ENCODE data around the gene ETF1. TPM values are rescaled to one million over a fixed set of nuclear protein-coding genes. Genes with fewer than 3 reads are reported as not detected.

ETF1 gene
- total RNA-seq, 1 donor from 2014 or later: 116 TPM

- TF ChIP-seq EZH2phosphoT487 (IDR thresholded peaks at IDR 0.05) (no peak), EZH2 (IDR thresholded peaks at IDR 0.05) (no peak)
- TF ChIP-seq, protein P1, sequence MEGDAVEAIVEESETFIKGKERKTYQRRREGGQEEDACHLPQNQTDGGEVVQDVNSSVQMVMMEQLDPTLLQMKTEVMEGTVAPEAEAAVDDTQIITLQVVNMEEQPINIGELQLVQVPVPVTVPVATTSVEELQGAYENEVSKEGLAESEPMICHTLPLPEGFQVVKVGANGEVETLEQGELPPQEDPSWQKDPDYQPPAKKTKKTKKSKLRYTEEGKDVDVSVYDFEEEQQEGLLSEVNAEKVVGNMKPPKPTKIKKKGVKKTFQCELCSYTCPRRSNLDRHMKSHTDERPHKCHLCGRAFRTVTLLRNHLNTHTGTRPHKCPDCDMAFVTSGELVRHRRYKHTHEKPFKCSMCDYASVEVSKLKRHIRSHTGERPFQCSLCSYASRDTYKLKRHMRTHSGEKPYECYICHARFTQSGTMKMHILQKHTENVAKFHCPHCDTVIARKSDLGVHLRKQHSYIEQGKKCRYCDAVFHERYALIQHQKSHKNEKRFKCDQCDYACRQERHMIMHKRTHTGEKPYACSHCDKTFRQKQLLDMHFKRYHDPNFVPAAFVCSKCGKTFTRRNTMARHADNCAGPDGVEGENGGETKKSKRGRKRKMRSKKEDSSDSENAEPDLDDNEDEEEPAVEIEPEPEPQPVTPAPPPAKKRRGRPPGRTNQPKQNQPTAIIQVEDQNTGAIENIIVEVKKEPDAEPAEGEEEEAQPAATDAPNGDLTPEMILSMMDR (IDR thresholded peaks at IDR 0.05): no peak
- Histone ChIP-seq H3K9ac (no peak overlapping the region), H3K9me3 (ENCODE audit: low read depth) (no peaks in the 10 kb centered on the region), H3K4me2 (no peak overlapping the region), H2AFZ (replicated peaks) (no peak overlapping the region), H4K20me1 (ENCODE audit: low read depth) (peaks cover 75% of the 10 kb centered on the region), H3F3A (ENCODE audit: low read depth) (peaks cover 24% of the 10 kb centered on the region), H3K27me3 (no peaks in the 10 kb centered on the region), H3K27ac (no peak overlapping the region), H3K36me3 (no peaks in the 10 kb centered on the region), H3K79me2 (ENCODE audit: low read depth) (peaks cover 97% of the 10 kb centered on the region), H3K4me1 (peaks cover 20% of the 10 kb centered on the region), H3K4me3 (no peak overlapping the region)
- Mint-ChIP-seq H3K27me3 (ENCODE audit: insufficient read depth, low read depth) (peaks cover 2% of the 10 kb centered on the region), H3K4me1 (peaks cover 27% of the 10 kb centered on the region), H3K9me3 (no peaks in the 10 kb centered on the region), H3K27ac (no peak overlapping the region), H3K4me3 (no peak overlapping the region), H3K36me3 (peaks cover 9% of the 10 kb centered on the region)
- DNase-seq (ENCODE audit: low spot score): no peak
These were observed 3.2 kb downstream of the ETF1 start for GRCh38 chr5:138539791-138540190.

DNA sequence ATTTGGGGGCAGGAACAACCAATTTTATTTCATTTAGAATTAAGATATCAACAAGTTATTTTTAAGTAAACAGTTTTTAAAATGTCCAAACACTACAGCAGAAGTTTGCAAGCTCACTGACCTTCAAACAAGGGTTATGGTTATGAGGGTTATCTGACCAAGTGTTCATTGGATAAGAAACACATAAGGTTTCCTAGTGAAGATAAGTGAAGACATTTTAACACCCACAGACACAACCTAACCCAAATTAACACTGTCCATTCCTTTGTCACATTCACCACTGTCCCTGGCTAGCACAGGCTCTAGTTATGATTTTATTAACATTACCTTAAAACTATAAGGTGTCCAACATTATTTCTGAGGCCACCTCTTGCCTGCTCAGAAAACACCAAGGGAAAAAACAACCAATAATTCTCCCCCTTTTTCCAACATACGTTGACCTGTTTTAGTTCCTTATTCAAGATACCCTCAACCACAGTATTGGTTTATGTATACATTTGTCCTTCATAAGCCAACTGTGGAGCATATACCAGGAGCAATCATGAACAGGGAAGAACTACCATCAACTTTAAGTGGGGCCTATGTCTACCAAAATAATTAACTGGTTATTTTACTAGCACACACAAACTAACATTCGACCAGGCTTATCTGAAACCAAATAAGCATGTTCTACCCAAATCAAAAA lies 4.0 kb downstream of the ETF1 start:
- H3K27me3 Mint-ChIP-seq (ENCODE audit: insufficient read depth, low read depth): no peaks in the 10 kb centered on the region
- no peaks in the 10 kb centered on the region for H3K27me3 ChIP-seq
- no peaks in the 10 kb centered on the region for H3K9me3 Mint-ChIP-seq
- H3K36me3 Mint-ChIP-seq: peaks cover 10% of the 10 kb centered on the region
- TF ChIP-seq, protein P1 (IDR thresholded peaks at IDR 0.05): no peak
- TF ChIP-seq EZH2 (IDR thresholded peaks at IDR 0.05) (no peak), EZH2phosphoT487 (IDR thresholded peaks at IDR 0.05) (no peak)
- peaks cover 20% of the 10 kb centered on the region for H3K4me1 Mint-ChIP-seq
- no peak overlapping the region for H3K9ac ChIP-seq
- no peak overlapping the region for H3K4me3 ChIP-seq
- H3F3A ChIP-seq (ENCODE audit: low read depth): peaks cover 24% of the 10 kb centered on the region
- no peak for DNase-seq (ENCODE audit: low spot score)
- H3K4me2 ChIP-seq: no peak overlapping the region
- H3K4me1 ChIP-seq: peaks cover 14% of the 10 kb centered on the region
- H3K27ac ChIP-seq: no peak overlapping the region
- peaks cover 97% of the 10 kb centered on the region for H3K79me2 ChIP-seq (ENCODE audit: low read depth)
- no peak overlapping the region for H2AFZ ChIP-seq (replicated peaks)
- no peak overlapping the region for H3K27ac Mint-ChIP-seq
- no peaks in the 10 kb centered on the region for H3K36me3 ChIP-seq
- H3K4me3 Mint-ChIP-seq: no peak overlapping the region
- H4K20me1 ChIP-seq (ENCODE audit: low read depth): peaks cover 76% of the 10 kb centered on the region
- no peaks in the 10 kb centered on the region for H3K9me3 ChIP-seq (ENCODE audit: low read depth)

DNA sequence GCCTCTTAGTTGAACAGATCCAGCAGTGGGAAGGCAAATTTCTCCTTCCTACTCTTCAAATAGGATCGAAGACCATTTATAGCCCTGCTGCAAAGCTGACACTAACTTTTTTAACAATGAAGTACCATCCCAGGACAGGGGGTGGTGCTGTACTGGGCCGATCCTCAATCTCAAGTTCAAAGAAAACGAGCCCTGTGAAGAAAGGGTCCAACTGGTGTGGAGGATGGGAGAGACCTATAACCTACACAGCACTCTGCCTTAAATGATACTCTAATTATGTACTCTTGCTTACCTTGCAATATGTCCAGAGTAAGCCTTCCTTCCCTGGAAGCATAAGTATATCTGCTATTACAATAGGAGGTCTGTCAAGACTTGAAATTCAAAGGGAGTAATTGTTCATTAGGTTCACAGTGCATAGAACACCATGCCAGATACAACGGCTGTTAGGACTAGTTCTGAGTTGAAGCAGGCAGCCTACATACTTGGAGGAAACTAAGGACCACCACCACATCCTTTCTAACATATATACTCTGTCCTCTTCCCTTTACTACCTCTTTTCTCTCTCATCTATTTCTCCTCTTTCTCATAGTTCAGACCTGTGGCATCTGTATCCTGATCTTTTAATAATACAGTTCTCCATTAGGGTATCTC lies 6.2 kb downstream of the ETF1 start:
- H3K36me3 ChIP-seq: no peaks in the 10 kb centered on the region
- H2AFZ ChIP-seq (replicated peaks): no peak overlapping the region
- H3K4me3 ChIP-seq: no peak overlapping the region
- peaks cover 26% of the 10 kb centered on the region for H3K36me3 Mint-ChIP-seq
- H4K20me1 ChIP-seq (ENCODE audit: low read depth): peaks cover 86% of the 10 kb centered on the region
- H3F3A ChIP-seq (ENCODE audit: low read depth): peaks cover 24% of the 10 kb centered on the region
- no peaks in the 10 kb centered on the region for H3K9me3 Mint-ChIP-seq
- H3K4me1 ChIP-seq: peaks cover 12% of the 10 kb centered on the region
- TF ChIP-seq EZH2phosphoT487 (IDR thresholded peaks at IDR 0.05) (no peak), EZH2 (IDR thresholded peaks at IDR 0.05) (no peak)
- TF ChIP-seq, protein P1 (IDR thresholded peaks at IDR 0.05): peak; percentile 15
- H3K27ac Mint-ChIP-seq: no peak overlapping the region
- peaks cover 11% of the 10 kb centered on the region for H3K4me1 Mint-ChIP-seq
- no peak overlapping the region for H3K9ac ChIP-seq
- no peaks in the 10 kb centered on the region for H3K27me3 Mint-ChIP-seq (ENCODE audit: insufficient read depth, low read depth)
- no peaks in the 10 kb centered on the region for H3K27me3 ChIP-seq
- peaks cover 100% of the 10 kb centered on the region for H3K79me2 ChIP-seq (ENCODE audit: low read depth)
- H3K9me3 ChIP-seq (ENCODE audit: low read depth): no peaks in the 10 kb centered on the region
- H3K4me2 ChIP-seq: no peak overlapping the region
- no peak overlapping the region for H3K27ac ChIP-seq
- H3K4me3 Mint-ChIP-seq: no peak overlapping the region
- no peak for DNase-seq (ENCODE audit: low spot score)
